ENCODE measurements around the gene PIPOX.

The PIPOX gene

DNA sequence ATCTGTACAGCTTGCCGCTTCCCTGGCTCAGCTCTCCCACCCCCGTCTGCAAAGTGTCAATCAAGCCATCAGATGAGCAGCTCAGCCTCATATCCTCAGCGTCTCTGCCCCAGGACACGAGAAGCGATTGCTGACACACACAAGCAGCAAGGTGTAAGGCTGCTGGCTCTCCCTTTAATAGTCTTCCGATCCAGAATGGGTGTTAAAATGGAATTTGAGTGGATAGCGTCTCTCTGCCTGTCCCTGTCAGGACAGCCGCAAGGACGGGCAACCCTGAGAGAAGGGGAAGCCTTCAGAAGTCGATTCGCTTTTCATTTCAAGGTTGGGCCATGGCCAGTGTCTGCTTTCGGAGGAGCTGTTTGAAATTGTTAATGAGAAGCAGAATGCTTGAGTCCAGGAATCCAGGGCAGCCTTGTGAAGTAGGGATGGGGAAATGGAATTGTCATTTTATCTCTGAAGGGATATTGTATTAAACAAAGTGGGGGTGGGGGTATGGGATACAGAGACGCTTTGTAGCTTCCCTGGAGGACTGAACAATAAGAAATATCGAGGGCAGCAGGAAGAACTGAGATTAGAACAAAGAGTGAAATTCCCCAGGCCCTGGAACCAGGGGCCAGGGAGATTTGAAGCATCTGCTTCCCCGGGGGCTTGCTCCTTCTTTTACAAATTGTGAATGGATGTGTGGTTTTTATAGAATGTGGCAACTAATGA lies 4.7 kb upstream of the PIPOX start:
- H3K4me3 ChIP-seq (ENCODE audit: low read depth, low read length) = no peak overlapping the region
- TF ChIP-seq, protein P1, sequence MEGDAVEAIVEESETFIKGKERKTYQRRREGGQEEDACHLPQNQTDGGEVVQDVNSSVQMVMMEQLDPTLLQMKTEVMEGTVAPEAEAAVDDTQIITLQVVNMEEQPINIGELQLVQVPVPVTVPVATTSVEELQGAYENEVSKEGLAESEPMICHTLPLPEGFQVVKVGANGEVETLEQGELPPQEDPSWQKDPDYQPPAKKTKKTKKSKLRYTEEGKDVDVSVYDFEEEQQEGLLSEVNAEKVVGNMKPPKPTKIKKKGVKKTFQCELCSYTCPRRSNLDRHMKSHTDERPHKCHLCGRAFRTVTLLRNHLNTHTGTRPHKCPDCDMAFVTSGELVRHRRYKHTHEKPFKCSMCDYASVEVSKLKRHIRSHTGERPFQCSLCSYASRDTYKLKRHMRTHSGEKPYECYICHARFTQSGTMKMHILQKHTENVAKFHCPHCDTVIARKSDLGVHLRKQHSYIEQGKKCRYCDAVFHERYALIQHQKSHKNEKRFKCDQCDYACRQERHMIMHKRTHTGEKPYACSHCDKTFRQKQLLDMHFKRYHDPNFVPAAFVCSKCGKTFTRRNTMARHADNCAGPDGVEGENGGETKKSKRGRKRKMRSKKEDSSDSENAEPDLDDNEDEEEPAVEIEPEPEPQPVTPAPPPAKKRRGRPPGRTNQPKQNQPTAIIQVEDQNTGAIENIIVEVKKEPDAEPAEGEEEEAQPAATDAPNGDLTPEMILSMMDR (IDR thresholded peaks at IDR 0.05; ENCODE audit: low read depth, low read length, missing control alignments) = no peak
- no peak for DNase-seq (ENCODE audit: low read depth)

DNA sequence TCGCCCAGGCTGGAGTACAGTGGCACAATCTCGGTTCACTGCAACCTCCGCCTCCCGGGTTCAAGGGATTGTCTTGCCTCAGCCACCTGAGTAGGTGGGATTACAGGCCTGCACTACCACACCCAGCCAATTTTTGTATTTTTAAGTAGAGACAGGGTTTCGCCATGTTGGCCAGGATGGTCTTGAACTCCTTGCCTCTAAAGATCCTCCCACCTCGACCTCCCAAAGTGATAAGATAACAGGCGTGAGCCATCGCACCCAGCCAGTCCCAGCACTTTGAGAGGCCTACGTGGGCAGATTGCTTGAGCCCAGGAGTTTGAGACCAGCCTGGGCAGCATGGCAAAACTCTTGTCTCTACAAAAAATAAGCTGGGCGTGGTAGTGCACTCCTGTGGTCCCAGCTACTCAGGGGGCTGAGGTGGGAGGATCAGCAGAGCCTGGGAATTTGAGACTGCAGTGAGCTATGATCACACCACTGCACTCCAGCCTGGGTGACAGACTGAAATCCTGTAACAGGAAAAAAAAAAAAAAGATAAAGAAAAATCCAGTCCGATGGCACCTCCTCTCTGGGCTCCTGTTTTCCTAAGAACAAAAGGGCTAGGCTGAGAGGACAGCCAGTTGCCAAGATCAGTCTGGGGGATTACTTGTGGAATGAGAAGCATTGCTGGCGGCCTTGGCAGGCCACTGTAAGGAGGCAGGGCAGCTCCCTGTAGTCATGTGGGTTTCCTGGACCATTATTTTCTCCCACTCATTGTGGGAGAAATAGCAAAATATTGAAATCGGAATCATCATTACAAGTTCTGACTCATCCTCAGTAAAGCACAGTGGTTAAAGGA lies 3.0 kb upstream of the PIPOX start:
- DNase-seq (ENCODE audit: low read depth) = no peak
- H3K4me3 ChIP-seq (ENCODE audit: low read depth, low read length) = no peak overlapping the region
- TF ChIP-seq, protein P1 (IDR thresholded peaks at IDR 0.05; ENCODE audit: low read depth, low read length, missing control alignments) = no peak

DNA sequence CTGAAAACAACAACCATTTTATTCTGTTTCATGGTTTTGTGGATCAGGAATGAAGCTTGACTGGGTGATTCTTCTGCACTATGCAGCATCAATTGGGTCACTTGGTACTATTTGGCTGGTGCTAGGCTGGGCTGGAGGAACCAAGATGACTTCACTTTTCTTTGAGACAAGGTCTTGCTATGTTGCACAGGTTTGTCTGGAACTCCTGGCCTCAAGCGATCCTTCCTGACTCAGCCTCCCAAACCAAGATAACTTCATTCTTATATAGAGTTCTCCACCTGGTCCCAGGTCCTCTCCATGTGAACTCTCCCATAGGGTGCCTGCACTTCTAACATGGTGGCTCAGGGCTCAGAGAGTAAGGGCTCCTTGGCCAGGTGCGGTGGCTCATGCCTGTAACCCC lies 1.9 kb upstream of the PIPOX start:
- no peak overlapping the region for H3K4me3 ChIP-seq (ENCODE audit: low read depth, low read length)
- no peak for DNase-seq (ENCODE audit: low read depth)
- TF ChIP-seq, protein P1 (IDR thresholded peaks at IDR 0.05; ENCODE audit: low read depth, low read length, missing control alignments) = no peak

DNA sequence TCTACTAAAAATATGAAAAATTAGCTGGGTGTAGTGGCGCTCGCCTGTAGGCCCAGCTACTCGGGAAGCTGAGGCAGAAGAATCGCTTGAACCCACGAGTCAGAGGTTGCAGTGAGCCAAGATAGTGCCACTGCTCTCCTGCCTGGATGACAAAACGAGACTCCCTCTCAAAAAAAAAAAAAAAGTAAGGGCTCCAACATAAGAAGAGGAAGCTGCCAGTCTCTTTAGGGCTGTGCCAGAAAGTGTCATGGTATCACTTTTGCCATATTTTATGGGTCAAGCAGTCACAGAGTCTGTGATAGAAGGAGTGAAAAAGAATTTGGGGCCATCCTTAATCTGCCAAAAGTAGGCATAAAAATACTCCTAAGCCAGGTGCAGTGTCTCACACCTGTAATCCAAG lies 1.4 kb upstream of the PIPOX start:
- no peak for DNase-seq (ENCODE audit: low read depth)
- TF ChIP-seq, protein P1 (IDR thresholded peaks at IDR 0.05; ENCODE audit: low read depth, low read length, missing control alignments) = no peak

DNA sequence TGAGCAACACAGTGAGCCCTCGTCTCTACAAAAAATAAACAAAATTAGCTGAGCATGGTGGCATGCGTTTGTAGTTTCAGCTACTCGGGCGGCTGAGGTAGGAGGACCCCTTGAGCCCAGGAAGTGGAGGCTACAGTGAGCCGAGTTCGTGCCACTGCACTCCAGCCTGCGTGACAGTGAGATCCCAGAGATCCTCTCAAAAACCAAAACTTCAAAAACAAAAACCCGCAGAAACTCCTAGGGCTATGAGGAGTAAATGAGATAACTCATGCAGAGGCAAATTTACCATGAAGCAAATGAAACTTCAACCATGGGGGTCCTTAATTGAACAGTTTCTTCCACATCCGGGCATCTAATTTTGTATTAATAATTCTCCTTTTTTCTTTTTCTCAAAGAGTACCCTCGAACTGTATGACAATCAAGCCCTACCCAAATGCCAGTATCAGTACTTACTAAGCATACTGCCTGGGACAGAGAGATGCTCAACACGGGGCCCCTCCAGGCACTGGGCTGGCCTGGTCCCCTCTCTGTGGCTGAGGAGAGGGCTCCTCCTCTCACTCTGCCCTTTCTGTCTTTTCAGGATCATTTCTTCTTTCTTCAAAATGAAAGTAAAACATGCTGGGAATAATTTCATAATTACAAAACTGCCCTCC lies 789 bp upstream of the PIPOX start:
- no peak for DNase-seq (ENCODE audit: low read depth)
- no peak overlapping the region for H3K4me3 ChIP-seq (ENCODE audit: low read depth, low read length)
- TF ChIP-seq, protein P1 (IDR thresholded peaks at IDR 0.05; ENCODE audit: low read depth, low read length, missing control alignments) = no peak

More for the DNA sequence above, 1.4 kb upstream of the PIPOX start:
- no peak overlapping the region for H3K4me3 ChIP-seq (ENCODE audit: low read depth, low read length)

DNA sequence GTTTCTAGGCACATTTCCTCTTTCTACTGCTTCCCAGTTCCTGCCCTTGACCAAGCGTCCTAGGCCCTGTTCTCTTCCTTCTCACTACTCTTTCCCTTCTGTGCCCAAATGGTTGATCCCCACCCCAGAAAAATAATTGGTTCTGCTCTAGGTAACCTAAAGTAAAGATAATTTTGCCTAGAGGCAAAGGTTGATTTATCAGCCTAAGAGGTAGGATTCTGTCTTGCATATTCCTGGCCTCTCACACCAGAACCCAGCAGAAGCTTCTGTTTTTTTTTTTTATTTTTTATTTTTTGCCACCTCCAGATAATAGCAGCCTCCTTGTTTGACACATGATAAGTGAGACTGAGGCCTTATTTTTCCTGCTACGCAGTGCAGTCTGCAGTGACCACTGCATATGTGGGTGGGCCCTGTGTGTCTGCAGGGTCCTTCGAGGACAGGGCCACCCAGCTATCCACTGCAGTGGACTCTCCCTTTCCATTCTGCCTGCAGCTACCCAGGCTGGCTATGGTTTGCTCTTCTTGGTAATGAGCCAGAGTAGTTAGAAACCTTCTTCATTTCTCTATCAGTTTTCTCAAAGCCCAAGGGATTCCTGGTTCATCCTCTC lies 701 bp downstream of the PIPOX start:
- TF ChIP-seq, protein P1 (IDR thresholded peaks at IDR 0.05; ENCODE audit: low read depth, low read length, missing control alignments) = no peak
- peak; percentile 10 for DNase-seq (ENCODE audit: low read depth)
- no peak overlapping the region for H3K4me3 ChIP-seq (ENCODE audit: low read depth, low read length)

All from GM12864 (cell line).